HG03565 (cell line): ENCODE measurements around the gene TMEM168.
"Not testable (repeated sequence)": the region's sequence is repeated elsewhere in the genome, so short reads cannot be mapped to it uniquely, and the experiment has no call there.

Experiments used
- ATAC-seq: cut with Tn5 transposase; IDR thresholded peaks from one replicate; pipeline ENCODE4 v1.9.1; 2021; ENCODE audit warnings: mild to moderate bottlenecking, moderate library complexity; ENCODE audit not compliant: unreplicated experiment

TMEM168 gene

GRCh38 chr7:112782498-112782897, 7.7 kb downstream of the TMEM168 start:
- peak; percentile 95 for ATAC-seq

DNA sequence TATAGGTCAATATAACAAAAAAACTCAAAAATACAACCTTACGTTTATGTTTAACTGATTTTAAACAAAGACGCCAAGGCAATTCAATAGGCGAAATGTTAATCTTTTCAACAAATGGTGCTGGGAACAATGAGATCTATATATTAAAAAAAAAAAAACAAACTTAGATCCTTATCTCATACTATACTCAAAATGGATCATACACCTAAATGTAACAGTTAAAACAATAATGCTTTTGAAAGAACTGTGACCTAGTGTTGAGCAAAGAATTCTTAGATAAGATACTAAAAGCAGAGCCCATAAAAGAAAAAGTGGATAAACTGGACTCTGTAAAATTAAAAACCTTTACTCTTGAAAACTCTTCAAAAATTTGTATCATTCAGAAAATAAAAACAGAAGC, 8.6 kb downstream of the TMEM168 start:
- no peak for ATAC-seq

DNA sequence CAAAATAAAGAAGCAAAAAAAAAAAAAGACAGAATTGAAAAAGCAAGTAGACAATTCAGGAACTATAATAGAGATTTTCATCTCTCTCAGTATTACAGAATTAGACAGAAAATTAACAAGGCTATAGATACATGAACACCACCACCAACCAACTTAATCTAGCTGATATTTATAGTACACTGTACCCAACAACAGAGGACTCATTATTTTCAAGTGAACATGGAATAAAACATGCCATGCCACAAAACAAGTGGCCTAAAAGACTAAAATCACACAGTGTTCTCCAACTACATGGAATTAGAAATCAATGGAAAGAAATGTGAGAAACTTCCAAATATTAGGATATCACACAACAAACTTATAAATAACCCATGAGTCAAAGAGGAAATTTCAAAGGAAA, 9.1 kb downstream of the TMEM168 start:
- no peak for ATAC-seq

DNA sequence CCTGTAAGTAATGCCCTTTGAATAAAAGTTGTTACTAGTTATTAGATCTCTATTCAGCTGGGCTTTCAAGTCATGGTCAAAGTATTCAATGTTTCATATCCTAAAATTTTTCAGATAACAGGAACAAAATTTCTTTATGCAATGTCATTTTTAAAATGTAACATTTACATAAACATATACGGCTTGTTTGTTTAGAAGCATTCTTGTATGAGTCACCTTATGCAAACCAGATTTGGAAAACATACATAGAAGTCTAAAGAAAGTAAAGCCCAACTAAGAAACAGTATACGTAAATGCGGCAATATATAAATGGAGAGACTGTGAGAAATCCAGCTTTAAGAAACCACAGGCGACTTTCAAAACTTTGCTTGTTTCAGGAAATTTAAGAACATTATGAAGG, 10.5 kb downstream of the TMEM168 start:
- no peak for ATAC-seq

GRCh38 chr7:112777406-112777805, 12.8 kb downstream of the TMEM168 start:
- no peak for ATAC-seq

GRCh38 chr7:112771166-112771565, 19.0 kb downstream of the TMEM168 start:
- ATAC-seq: no peak

- no peak for ATAC-seq
Observed at GRCh38 chr7:112770051-112770450, 20.1 kb downstream of the TMEM168 start.

GRCh38 chr7:112765105-112765504, 25.1 kb downstream of the TMEM168 start:
- ATAC-seq: no peak

GRCh38 chr7:112763996-112764395, 26.2 kb downstream of the TMEM168 start:
- no peak for ATAC-seq

- ATAC-seq: no peak
Observed at GRCh38 chr7:112763298-112763697, 26.9 kb downstream of the TMEM168 start.

DNA sequence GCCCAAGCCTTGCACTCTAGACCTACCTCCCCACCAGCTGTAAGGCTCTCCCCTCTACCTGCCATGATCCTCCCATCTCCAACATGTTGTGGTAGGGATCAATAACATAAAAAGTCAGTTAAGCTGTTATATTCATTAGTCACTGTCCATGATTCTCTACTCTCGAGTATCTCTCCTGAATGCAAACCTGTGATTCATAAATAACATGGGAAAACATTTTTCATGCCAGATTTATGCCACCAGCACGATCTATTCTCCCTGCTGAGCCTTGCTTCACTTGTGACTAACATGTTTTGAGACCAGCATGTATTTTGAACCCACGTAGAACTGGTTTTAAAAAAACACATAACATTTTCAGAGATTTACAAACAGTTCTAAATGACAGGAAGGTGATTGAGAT, 30.3 kb downstream of the TMEM168 start:
- no peak for ATAC-seq

- ATAC-seq: no peak
Observed at GRCh38 chr7:112757337-112757736, 32.9 kb downstream of the TMEM168 start.

DNA sequence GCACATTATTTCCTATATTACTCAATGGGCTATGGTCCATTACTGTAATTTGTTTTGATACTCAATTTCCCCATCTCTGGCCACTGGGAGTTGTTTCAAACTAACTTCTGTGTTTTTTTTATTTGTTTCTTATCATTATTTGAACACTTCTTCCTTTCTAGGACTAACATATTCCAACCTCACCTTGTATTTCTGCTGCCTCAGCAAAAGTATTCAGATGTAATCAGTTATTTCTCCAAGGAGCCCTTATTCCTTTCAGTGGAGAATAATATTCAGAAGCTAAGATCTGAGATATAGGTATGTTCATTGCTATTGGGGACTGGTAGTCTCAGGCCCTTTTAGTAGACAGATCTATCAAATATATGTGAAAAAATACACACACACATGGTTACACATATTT, 36.9 kb downstream of the TMEM168 start:
- no peak for ATAC-seq

- ATAC-seq: no peak
Observed at GRCh38 chr7:112752576-112752975, 37.6 kb downstream of the TMEM168 start.

DNA sequence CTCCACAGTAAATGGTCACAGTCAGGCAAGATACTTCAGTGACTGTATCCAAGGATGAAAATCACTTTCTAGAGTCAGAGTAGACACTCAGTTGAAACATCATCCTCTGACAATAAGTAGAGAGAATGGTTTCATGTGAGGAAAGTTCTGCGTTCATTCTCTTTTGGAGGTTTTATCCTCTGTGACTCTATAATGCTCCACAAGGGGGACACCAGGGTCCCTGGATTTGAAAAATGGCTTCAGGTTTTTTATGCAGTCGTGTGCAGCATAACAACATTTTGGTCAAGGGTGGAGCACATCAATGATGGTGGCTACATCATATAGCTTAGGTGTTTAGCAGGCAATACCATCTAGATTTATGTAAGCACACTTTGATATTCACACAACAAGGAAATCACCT, 40.4 kb downstream of the TMEM168 start:
- no peak for ATAC-seq

DNA sequence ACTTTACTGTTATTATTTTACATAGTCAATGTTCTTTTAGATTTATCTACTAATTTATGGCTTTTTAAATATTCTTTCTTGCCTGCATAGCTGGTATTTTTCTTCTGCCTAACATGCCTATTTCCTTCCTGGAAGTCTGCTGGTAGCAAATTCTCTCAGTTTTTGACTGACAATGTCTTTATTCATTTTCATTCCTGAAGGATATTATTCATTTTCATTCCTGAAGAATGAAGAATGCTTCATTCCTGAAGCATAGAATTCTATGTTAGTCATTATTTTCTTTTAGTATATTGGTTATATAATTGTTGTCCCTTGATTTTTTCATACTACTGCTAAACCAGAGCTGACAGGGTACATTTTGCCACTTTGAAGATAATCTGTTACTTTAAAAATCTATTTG, 41.8 kb downstream of the TMEM168 start:
- no peak for ATAC-seq

DNA sequence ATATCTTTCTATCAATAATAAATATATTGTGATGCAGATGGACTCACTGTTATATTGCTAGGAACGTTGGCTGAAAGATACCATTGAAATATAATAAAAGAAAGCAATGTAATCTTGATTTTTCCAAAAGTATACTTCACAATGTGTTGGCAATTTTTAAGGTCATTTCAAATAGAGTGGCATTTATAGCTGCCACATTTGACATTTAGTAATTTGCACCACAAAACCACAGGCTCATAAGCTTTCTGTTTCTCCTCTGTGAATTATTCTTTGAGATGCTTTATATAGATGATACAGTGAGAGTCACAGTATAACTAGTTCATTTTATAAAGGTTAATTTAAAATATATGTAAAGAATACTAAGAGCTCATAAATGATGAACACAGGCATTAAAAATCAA, 44.6 kb downstream of the TMEM168 start:
- ATAC-seq: no peak

DNA sequence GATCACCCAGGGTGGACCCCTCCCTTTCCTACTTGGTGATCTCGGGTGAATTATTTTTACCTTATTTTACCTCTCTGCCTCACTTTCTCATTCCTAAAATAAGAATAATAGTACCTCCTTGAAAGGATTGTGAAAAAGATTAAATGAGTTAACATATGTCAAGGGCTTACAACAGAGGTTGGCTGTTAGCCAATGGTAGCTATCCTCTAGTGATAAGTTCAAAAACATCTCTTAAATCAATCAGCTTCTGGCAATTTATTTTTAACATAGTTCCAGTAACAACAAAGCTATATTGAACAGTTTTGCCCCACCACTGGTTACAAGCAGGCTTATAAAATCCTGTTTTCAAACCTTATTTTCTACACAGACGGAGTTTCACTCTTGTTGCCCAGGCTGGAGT, 45.4 kb downstream of the TMEM168 start:
- ATAC-seq: no peak

- no peak for ATAC-seq
Observed at GRCh38 chr7:112743811-112744210, 46.4 kb downstream of the TMEM168 start.

- ATAC-seq: no peak
Observed at GRCh38 chr7:112740667-112741066, 49.5 kb downstream of the TMEM168 start.

DNA sequence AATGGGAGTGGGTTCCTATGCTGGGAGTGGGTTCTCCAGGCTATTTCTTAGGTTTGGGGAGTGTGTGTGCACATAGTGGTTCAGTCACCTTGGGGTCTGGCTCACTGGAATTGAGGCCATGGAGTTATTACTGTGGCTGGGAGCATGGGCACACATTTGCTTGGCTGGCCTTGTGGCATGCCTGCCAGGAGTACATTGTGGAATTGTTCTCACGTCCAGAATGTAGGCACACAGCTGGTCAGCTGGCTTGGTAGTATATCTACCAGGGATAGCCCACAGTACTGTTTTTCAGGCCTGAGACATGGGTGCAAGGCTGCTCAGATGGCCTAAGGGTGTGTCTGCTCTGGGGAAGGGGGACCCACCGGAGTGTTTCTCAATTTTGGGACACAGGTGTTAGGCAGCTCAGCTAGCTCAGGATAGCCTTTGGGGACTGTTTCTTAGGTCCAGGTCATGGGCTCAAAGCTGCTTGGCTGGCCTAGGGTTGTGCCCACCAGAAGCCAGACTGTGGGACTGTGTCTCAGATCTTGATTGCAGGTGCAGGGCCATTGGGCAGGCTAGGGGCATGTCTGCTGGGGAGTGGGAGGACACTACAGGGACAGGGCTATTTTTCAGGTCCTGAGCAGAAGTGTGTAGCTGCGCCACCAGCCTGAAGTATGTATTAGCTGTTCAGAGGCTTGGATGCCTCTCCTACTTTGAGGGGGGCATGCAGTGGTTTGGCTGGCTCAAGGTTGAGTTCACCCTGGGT, 50.6 kb downstream of the TMEM168 start:
- ATAC-seq: no peak

- ATAC-seq: no peak
Observed at GRCh38 chr7:112735261-112735660, 54.9 kb downstream of the TMEM168 start.

DNA sequence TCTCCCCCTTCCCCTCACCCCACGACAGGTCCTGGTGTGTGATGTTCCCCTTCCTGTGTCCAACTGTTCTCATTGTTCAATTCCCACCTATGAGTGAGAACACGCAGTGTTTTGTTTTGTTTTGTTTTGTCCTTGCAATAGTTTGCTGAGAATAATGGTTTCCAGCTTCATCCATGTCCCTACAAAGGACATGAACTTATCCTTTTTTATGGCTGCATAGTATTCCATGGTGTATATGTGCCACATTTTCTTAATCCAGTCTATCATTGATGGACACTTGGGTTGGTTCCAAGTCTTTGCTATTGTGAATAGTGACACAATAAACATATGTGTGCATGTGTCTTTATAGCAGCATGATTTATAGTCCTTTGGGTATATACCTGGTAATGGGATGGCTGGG, 58.9 kb downstream of the TMEM168 start:
- not testable (repeated sequence) for ATAC-seq
